ENCODE results near the gene LHPP.

LHPP gene

DNA sequence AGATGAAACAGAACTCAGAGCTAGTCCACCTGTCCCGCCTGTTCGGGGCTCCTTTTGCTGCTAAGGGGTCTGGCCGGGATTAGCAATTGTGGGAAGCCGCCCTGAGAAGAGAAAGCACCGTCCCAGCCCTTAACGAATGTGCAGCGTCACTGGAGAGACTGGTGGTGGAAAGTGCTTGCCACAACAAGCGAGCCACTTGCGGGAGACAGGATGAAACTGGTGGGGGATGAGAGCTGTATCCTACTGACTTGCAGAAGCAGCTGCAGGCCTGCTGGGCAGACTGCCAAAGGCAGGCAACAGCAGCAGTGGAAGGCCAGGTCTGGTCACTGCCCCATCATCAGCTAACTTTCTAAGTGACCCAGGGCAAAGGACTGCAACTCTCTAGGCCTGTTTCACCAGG, 187.1 kb downstream of the LHPP start:
- no peak for DNase-seq

DNA sequence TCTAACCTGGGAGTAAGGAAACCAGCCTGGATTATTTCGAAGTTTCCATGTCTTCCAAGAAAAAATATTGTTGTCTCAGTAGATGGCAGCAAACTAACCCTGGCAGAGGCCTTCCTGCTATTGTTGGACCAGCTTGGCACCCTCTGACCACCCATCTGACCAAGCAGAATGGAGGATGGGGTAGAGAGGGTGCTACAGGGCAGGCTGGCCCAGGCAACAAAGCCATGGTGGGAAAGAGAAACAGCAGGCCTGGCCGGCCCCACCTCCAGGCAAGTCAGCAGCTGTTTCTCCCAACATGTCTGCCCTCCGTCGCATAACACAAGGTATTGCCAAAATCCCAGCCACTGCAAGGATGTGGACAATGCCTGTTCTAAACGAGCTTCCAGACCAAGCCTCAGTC, 187.6 kb downstream of the LHPP start:
- no peak for DNase-seq

DNA sequence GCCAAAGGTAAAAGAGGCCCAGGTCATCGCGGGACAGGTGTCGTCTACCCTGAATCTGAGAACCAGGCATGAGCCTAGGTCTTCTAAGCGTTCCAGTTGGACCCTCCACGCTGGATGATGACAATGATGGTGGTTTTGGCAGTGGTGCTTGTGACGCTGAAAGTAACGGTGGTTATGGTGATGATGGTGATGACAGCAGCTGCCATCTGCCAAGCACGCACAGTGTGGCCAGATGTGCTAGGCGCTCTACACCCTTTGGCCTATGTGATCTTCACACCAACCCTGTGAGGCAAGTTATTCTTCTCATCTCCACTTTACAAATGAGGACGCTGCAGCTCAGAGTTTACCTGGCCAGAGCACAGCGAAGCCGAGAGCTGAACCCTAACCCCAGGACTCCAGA, 188.6 kb downstream of the LHPP start:
- no peak for DNase-seq

DNA sequence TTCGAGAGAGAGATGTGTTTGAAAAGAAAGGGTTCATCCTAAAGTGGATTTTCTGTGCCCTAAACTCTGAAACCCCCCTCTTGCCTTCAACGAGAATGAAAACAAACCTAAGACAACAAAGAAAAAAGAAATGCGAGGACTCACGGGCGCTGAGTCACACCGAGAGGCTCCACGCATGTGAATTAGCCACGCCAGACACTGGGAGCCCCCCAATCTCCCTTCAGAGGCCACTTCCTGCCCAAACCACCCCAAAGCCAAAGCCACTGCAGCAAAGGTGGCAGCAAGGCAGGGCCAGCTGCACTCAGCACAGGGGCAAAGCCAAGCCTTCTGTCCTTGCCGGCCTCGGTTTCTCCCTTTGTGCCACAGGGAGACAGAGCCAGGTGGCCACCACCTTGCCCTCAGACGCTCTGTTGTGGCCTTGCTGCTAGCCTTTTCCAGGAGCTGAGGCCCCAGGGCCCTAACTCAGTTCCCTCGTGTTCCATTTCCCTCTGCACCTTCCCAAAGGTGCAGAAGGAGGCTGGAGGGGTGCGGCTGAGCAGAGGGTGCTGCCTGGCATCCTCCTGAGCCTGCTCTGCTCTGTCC, 189.3 kb downstream of the LHPP start:
- DNase-seq, result no peak

DNA sequence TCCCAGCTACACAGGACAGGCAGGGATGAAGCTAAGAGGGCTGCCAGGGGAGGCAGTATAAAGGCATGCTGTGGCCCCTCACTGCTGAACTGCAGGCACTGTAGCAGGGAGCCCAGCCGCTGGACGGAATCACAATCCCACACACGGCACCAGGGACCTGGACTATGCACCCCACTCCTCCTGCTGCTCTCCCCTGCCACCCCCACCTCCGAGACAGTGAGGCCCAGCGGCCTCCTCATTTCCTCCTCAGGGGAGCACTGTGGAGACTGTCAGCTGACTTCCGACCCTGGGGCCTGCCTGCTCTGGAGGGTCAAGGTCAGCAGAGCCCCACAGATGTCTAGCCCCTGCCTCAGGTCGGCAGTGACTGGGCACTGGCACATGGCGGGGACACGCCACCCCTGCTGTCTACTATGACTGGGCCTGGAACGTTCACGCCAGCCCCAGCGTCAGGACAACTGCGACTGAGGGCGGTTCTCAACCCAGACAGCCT, 189.8 kb downstream of the LHPP start:
- DNase-seq, result no peak

DNA sequence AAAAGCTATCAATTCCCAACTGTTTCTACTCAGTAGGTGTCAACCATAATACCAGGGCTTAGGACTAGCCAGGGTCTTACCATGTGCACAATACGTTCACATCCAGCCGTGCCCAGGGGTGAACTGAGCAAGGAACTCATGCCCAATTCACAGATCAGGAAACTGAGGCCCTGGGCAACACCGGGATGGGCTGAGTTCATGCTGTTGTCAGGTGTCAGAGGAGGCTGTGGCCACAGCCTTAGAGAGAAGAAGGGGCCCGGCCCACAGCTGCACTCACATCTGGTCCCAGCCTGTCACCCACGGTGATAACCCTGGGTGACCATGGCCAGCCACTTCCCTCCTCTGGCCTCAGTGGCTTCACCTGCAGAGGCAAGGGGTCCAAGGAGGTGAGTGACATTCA, 190.6 kb downstream of the LHPP start:
- no peak for DNase-seq

DNA sequence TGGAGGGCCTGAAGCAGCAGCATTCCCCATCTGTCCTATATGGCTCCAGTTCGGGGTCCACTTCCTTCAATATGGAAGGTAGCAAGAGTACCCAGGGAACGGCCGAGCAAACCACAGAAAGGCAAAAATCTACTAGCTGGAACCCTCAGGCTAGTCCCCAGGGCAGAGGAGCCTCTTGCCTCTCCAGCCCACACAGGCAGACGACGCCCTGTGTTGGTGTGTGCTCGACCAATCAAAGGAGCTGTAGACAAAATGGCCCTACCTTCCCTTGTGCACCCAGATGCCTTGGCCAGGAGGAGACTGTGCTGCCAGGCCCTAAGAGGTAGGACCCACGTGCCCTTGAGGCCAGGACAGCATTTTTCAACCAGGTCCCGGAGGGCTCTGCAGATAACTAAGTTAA, 191.1 kb downstream of the LHPP start:
- no peak for DNase-seq

DNA sequence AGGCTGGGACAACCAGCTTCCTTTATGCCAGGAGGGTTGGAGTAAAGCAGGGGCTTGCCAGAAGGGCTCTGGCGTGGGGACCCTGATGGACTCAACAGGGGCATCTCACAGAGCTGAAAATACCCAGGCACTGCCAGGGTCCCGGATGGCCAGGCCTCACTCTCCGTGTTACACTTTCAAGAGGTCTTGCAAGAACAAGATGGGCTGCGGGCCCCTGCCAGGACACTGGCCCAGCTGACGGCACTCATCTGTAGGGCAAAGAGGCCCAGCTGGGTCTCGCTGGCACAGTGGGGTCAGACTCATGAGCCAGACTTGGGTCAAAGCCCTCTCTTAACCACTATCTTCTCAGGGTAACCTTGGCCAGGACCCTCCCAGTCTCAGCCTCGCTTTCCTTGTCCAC, 191.7 kb downstream of the LHPP start:
- DNase-seq, result no peak

DNA sequence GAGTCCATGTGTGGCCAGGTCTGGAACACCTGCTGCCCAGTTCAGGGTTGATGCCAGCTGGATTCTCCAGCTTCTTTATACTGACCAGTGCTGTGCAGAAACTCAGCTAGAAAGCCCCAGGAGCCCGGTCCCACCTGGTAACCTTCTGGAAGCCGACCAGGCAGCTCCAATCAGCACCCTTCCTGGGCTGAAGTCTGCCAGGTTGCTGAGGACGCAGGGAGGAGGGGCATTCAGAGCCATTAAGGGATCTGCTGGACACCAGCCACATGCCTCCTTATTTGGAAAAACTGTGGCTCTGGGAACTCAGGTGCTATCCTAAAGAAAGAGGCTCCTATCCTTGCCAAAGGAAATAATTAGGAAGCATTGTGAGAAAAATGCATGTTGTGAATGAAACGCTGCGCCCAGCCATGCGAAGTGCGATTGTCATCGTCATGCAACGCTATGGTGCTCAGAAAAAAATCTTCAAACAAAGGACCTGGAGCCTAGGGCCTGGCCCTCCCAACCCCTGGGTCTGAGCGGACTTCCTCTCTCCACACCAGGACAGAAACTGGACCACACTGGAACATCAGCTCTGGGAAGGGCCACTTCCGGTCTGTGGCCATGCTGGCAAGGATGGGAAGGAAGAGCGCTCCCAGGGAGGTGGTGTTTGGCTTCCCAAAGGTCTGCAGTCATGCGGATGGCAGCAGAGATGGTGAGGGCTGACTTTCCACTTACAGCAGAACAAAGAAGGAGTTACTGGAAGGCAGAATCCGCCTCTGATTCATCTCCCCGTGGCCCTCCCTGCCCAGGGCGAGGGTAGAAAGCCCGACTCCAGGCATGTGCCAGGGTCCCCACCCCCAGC, 192.4 kb downstream of the LHPP start:
- DNase-seq, result no peak

DNA sequence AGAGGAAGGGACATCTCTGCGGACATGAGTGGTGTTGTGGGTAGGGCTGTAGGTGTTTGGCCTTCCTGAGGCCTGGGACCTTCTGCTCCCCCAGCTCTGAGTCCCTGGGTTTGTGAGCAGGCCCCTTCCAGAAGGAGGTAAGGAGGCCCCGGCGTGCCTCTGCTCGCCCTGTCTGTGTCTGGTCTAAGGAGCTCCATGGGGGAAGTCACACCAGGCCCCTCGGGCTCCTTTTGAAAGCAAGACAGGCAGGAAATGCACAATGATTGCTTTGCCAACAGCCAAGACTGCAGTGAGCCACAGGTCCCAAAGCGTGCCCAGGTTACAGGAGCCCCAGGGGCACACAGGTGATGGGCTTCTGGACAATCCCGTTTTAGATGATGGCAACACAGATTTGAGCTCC, 193.1 kb downstream of the LHPP start:
- no peak for DNase-seq

DNA sequence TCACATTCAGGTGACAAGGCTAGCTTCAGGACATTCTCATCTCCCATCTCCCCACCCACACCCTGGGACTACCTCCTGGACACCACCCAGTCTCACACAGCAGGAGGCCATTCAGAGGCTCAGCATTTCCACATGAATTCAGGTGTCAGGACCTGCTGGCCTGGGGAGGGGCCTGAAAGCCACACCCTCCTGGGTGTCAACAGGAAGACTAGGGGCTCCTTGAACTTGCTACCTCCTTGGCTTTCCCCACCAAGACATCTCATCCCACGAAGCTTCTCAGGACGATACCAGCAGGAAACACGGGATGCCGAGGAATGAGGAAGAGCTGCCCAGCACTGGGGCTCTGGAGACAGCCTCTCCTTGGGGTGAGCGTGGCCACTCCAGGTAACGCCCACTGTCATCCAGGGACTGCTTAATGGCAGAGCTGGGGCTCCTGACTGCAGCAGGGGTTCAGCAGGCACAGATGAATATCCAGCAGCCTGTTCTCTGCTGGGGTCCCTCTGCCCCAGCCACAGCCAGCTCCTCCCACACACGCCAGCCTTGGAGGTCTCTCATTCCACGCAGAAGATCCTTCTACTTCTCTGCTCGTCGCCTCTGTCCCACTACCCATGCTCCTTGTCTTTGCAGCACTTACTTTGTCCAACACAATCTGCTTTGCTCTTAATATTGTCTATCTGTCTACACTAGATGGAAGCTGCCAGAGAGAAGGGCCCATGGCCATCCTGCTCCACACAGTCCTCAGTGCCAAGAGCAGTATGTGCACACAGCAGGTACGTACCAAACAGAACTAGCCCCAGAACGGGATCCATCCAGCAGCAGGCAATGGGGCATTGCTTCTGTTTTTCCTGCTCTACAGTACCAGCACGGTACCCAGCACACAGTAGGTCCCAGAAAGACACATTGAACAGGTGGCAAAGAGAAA, 193.8 kb downstream of the LHPP start:
- no peak for DNase-seq

DNA sequence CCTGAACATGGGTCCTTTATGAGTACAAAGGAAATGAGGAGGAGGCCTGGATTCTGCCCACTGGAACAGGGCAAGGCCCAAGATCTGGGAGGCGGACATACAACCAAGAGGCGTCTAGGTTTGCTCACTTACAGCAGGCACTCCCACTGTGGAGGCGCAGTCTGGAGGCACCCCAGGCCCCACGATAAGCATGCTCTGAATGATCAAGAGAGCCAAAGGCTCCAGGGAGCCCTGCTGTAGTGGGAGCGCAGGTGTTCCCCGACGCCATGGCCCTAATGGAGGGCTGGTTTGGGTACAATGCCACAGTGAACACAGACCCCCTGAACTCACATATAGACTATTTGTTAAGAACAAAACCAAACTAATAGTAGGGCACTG, 194.5 kb downstream of the LHPP start:
- DNase-seq, result no peak

DNA sequence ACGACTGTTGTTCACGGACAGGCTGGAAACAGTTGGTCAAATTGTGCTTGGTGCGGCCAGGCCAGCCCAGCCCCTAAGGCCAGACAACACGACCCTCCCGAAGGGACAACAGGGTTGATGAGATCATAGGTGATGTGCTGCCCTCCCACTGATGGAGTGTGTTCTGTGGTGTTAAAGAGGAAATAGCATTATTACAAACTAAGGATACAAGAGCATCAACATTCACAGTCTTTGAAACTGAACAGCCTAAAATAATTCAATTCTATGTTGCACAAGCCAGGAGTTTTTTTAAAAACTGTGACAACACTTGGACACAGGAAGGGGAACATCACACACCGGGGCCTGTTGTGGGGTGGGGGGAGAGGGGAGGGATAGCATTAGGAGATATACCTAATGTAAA, 194.9 kb downstream of the LHPP start:
- DNase-seq, result no peak

DNA sequence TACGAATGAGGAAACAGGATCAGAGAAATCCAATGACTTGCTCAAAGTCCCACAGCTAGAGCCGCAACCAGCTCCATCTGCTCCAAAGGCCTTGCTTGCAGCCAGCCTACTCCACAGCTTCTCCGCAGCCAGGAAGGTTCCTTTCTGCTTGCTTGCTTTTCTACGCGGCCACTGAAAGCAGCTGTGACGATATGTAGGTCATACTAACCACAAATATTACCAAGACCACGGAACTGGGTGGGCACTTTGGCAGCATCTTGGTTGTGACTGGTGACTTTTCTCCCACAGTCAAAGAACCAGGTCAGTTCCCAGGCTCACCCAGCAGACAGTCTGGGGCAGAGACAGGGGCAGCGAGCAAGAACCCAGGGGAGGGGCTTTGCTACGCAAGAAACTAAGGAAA, 196.2 kb downstream of the LHPP start:
- no peak for DNase-seq

DNA sequence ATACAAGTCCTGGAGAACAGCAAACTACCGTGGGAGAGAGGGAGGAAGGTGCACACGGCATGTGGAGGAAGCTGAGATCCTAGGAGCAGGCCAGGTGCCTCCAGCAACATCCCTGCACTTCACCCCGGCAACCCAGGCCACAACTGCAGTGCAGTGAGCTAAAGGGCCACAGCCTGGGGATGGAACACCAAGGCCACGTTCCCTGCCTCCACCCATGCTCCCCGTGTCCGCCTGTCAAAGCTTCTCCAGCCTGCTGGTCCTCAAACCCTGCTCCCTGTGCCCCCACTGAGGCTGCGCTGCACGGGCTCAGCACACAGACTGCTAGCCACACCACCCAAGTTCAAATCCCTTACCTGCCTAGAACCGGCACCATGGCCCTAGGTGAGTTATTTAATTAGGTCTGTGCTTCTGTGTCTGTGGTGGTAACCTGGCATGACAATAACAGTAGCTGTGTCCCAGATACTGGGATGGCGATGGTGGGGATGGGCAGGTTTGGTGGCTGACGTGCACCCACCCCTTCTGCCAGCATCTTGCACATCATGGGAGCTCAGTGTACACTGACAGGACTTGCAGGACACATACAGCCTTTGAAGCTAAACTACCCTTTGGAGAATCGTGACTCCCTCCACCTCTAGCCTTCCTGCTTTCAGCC, 197.1 kb downstream of the LHPP start:
- DNase-seq, result no peak

DNA sequence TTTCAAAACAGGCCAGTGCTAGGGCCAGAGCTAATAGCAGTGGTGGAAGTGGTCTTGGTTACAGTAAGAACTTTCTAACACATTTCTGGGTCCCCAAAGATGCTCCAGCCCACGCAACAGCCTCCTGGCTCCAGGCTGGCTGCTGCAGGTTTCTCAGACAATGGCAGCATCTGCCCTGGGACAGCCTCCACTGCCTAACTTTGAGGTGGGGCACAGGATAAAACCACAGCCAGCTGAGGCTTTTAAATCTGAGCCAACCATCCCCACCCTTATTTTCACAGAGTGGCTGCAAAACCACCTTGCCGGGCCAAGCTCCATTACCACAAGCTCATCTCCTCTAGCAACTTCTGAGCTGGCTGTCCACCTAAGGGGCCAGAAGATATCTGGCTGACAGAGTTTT, 197.8 kb downstream of the LHPP start:
- DNase-seq, result no peak

DNA sequence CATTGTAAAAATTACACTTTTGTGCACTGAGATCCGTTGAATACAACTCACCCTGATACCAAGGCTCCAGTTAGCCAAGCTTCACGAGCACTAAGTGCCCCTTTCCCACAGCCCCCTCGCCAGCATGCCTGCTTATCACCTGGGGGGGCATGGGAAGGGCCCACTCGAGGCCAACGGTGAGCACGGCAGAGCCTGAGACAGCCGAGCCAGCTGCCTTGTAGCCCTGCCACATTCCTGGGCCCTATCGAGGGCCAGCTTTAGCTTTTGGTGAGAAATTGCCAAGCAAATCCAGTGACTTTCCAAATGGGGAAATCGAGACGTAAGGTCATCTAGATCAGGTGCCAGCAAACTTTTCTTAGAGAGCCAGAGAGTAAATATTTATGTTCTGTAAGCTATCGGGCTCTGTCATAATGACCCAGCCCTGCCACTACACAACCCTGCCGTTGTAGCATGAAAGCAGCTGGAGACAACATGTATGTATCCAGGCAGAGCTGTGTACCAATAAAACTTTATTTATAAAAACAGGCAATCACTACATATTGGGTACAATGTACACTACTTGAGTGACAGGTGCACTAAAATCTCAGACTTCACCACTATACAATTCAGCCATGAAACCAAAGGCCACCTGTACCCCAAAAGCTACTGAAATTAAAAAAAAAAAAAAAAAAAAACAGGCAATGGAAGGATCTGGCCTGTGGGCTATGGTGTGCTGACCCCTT, 198.9 kb downstream of the LHPP start:
- DNase-seq, result no peak

DNA sequence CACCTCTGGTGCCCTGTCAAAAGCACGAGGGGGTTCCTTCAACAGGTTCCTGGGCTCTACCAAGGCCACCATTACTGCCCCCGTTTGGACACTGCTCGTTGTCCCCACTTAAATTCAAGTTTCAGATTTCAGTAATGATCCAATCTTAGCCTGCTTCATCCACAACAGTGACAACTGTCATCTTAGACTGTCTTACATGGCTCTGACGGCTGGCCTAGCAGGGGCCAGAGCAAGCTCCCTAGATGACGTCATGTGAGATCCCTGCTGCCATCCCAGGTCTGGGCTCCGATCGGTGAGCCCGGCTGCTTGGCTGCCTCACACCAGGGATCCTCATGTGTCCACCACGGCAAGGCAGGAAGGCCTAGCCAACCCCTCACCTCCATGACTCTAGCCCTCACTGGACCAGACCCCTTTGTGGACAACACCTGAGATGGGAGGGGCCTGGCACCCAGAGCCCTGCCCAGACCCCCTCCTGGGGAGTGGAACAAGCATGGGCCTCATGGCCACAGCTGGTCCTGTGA, 200.1 kb downstream of the LHPP start:
- DNase-seq, result no peak

DNA sequence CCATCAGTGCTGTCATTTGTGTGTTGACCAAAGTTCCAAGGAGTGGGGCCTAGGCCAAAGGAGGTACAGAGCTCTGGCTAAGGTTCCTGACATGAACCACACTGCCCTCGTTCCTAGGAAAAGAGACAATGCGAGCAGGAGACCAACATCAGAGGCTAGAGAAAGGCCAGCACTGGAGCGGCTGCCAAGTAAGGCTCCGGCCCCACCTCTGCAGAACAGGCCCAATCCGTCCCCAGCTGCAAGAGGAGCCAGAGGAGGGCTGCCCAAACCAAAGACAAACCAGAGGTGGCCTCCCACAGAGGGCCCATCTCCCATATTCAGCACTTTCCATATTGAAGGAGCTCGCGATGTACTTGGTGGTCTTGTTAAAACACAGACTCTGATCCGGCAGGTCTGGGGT, 201.6 kb downstream of the LHPP start:
- DNase-seq, result no peak

Data from SW 1271 (cell line).